IPS-15b (cell line): ENCODE measurements around the gene ACOT12.
"Not testable (repeated sequence)": the region's sequence is repeated elsewhere in the genome, so short reads cannot be mapped to it uniquely, and the experiment has no call there.

Experiments
- H3K27me3 ChIP-seq: one replicate; pipeline ENCODE4 v1.6.1; 2013; ENCODE audit warnings: low read length; ENCODE audit not compliant: control insufficient read depth, insufficient read depth
- H3K36me3 ChIP-seq: one replicate; pipeline ENCODE4 v1.6.1; 2013; ENCODE audit warnings: low read length; ENCODE audit not compliant: control insufficient read depth, insufficient read depth
- H3K4me1 ChIP-seq: one replicate; pipeline ENCODE4 v1.6.1; 2013; ENCODE audit warnings: mild to moderate bottlenecking, low read length; ENCODE audit not compliant: control insufficient read depth, insufficient read depth
- H3K4me3 ChIP-seq: one replicate; pipeline ENCODE4 v1.5.1; 2013; ENCODE audit warnings: low read depth, low read length
- H3K9ac ChIP-seq: one replicate; pipeline ENCODE4 v1.6.1; 2013; ENCODE audit warnings: low read depth, mild to moderate bottlenecking, low read length
- H3K9me3 ChIP-seq: one replicate; pipeline ENCODE4 v1.6.1; 2013; ENCODE audit warnings: mild to moderate bottlenecking, low read length; ENCODE audit not compliant: control insufficient read depth, insufficient read depth

ACOT12 gene

GRCh38 chr5:81420039-81420667 is 26.2 kb upstream of the ACOT12 start:
- Histone ChIP-seq H3K27me3 (no peaks in the 10 kb centered on the region), H3K4me1 (no peaks in the 10 kb centered on the region), H3K9ac (no peak overlapping the region), H3K9me3 (no peaks in the 10 kb centered on the region), H3K4me3 (no peak overlapping the region), H3K36me3 (no peaks in the 10 kb centered on the region)

- no peaks in the 10 kb centered on the region for H3K36me3 ChIP-seq
- H3K9me3 ChIP-seq = no peaks in the 10 kb centered on the region
- H3K27me3 ChIP-seq = no peaks in the 10 kb centered on the region
- no peaks in the 10 kb centered on the region for H3K4me1 ChIP-seq
- H3K9ac ChIP-seq = no peak overlapping the region
- no peak overlapping the region for H3K4me3 ChIP-seq
Measured at GRCh38 chr5:81418606-81419005, 24.7 kb upstream of the ACOT12 start.

- no peaks in the 10 kb centered on the region for H3K27me3 ChIP-seq
- no peaks in the 10 kb centered on the region for H3K9me3 ChIP-seq
- H3K4me3 ChIP-seq = no peak overlapping the region
- no peaks in the 10 kb centered on the region for H3K36me3 ChIP-seq
- no peak overlapping the region for H3K9ac ChIP-seq
- H3K4me1 ChIP-seq = peaks cover under 1% of the 10 kb centered on the region
Measured at GRCh38 chr5:81417052-81417451, 23.1 kb upstream of the ACOT12 start.

GRCh38 chr5:81409896-81410295 is 16.0 kb upstream of the ACOT12 start:
- H3K4me3 ChIP-seq = no peak overlapping the region
- peaks cover 4% of the 10 kb centered on the region for H3K4me1 ChIP-seq
- no peaks in the 10 kb centered on the region for H3K36me3 ChIP-seq
- no peaks in the 10 kb centered on the region for H3K9me3 ChIP-seq
- no peak overlapping the region for H3K9ac ChIP-seq
- H3K27me3 ChIP-seq = no peaks in the 10 kb centered on the region

GRCh38 chr5:81409361-81409760 is 15.4 kb upstream of the ACOT12 start:
- Histone ChIP-seq H3K4me3 (no peak overlapping the region), H3K9ac (no peak overlapping the region), H3K27me3 (no peaks in the 10 kb centered on the region), H3K36me3 (no peaks in the 10 kb centered on the region), H3K4me1 (peaks cover 4% of the 10 kb centered on the region), H3K9me3 (no peaks in the 10 kb centered on the region)

GRCh38 chr5:81408496-81408895 is 14.6 kb upstream of the ACOT12 start:
- no peaks in the 10 kb centered on the region for H3K36me3 ChIP-seq
- no peaks in the 10 kb centered on the region for H3K9me3 ChIP-seq
- peaks cover 4% of the 10 kb centered on the region for H3K4me1 ChIP-seq
- no peak overlapping the region for H3K4me3 ChIP-seq
- H3K27me3 ChIP-seq = no peaks in the 10 kb centered on the region
- no peak overlapping the region for H3K9ac ChIP-seq

GRCh38 chr5:81407811-81408210 is 13.9 kb upstream of the ACOT12 start:
- not testable (repeated sequence) for H3K27me3 ChIP-seq, H3K9ac ChIP-seq, H3K4me3 ChIP-seq, H3K9me3 ChIP-seq, H3K4me1 ChIP-seq, H3K36me3 ChIP-seq

- H3K4me3 ChIP-seq = no peak overlapping the region
- no peaks in the 10 kb centered on the region for H3K36me3 ChIP-seq
- no peaks in the 10 kb centered on the region for H3K4me1 ChIP-seq
- no peak overlapping the region for H3K9ac ChIP-seq
- no peaks in the 10 kb centered on the region for H3K27me3 ChIP-seq
- H3K9me3 ChIP-seq = no peaks in the 10 kb centered on the region
Measured at GRCh38 chr5:81405126-81405891, 11.4 kb upstream of the ACOT12 start.

GRCh38 chr5:81402192-81402930 is 8.4 kb upstream of the ACOT12 start:
- H3K36me3 ChIP-seq = no peaks in the 10 kb centered on the region
- no peaks in the 10 kb centered on the region for H3K4me1 ChIP-seq
- no peaks in the 10 kb centered on the region for H3K9me3 ChIP-seq
- no peaks in the 10 kb centered on the region for H3K27me3 ChIP-seq
- no peak overlapping the region for H3K4me3 ChIP-seq
- H3K9ac ChIP-seq = no peak overlapping the region

GRCh38 chr5:81401266-81401665 is 7.3 kb upstream of the ACOT12 start:
- no peaks in the 10 kb centered on the region for H3K27me3 ChIP-seq
- no peak overlapping the region for H3K4me3 ChIP-seq
- no peaks in the 10 kb centered on the region for H3K36me3 ChIP-seq
- no peak overlapping the region for H3K9ac ChIP-seq
- no peaks in the 10 kb centered on the region for H3K4me1 ChIP-seq
- no peaks in the 10 kb centered on the region for H3K9me3 ChIP-seq

GRCh38 chr5:81400375-81400774 is 6.4 kb upstream of the ACOT12 start:
- Histone ChIP-seq H3K9me3 (no peaks in the 10 kb centered on the region), H3K4me3 (no peak overlapping the region), H3K36me3 (no peaks in the 10 kb centered on the region), H3K9ac (no peak overlapping the region), H3K27me3 (no peaks in the 10 kb centered on the region), H3K4me1 (no peaks in the 10 kb centered on the region)

- H3K27me3 ChIP-seq = peaks cover 12% of the 10 kb centered on the region
- H3K9me3 ChIP-seq = no peaks in the 10 kb centered on the region
- H3K4me1 ChIP-seq = no peaks in the 10 kb centered on the region
- H3K9ac ChIP-seq = no peak overlapping the region
- no peaks in the 10 kb centered on the region for H3K36me3 ChIP-seq
- no peak overlapping the region for H3K4me3 ChIP-seq
Measured at GRCh38 chr5:81398741-81399140, 4.8 kb upstream of the ACOT12 start.
